HG02970 (cell line): ENCODE measurements around the gene TRABD.
"Not testable (repeated sequence)": the region's sequence is repeated elsewhere in the genome, so short reads cannot be mapped to it uniquely, and the experiment has no call there.

Experiments used
- ATAC-seq: cut with Tn5 transposase; IDR thresholded peaks from one replicate; pipeline ENCODE4 v1.9.1; 2021; ENCODE audit warnings: mild to moderate bottlenecking, moderate library complexity, moderate number of reproducible peaks; ENCODE audit not compliant: unreplicated experiment, low FRiP score

TRABD gene

DNA sequence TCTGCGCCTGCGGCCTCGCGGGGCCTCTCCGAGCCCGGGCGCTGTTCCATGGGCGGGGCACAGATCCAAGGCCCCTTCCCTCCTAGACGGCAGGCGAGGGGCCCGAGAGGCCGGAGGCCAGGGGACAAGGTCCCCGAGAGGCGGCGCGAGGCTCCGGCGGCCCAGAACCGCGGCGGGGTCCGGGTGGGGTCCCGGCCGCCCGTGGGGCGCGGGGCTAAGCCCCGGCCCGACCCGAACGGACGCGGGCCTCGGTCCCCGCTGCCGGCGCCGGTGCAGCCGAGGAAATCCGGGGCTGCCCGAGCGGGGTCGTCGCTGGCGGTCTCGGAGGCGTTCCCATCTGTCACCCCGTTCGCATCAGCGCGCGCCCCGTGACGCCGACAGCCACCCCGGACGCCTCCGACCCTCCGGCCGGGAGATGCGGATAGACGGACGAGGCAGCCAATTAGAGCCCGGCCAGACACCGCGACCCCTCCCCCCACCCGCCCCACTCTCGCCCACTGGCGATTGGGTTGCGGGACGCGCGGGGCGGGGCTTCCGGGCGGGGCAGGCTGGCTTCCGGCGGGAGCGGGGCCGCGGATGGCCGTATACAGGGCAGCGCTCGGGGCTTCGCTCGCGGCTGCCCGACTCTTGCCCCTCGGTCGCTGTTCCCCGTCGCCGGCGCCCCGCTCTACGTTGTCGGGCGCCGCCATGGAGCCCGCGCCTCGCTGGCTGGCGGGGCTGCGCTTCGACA is 14.9 kb downstream of the TRABD start, which contains the start of gene SELENOO:
Gene SELENOO (plus strand): TSS at position 551 of the 730 bp plus-strand sequence. CDS start 26 bp downstream, at position 577.
- peak; percentile 67 for ATAC-seq

DNA sequence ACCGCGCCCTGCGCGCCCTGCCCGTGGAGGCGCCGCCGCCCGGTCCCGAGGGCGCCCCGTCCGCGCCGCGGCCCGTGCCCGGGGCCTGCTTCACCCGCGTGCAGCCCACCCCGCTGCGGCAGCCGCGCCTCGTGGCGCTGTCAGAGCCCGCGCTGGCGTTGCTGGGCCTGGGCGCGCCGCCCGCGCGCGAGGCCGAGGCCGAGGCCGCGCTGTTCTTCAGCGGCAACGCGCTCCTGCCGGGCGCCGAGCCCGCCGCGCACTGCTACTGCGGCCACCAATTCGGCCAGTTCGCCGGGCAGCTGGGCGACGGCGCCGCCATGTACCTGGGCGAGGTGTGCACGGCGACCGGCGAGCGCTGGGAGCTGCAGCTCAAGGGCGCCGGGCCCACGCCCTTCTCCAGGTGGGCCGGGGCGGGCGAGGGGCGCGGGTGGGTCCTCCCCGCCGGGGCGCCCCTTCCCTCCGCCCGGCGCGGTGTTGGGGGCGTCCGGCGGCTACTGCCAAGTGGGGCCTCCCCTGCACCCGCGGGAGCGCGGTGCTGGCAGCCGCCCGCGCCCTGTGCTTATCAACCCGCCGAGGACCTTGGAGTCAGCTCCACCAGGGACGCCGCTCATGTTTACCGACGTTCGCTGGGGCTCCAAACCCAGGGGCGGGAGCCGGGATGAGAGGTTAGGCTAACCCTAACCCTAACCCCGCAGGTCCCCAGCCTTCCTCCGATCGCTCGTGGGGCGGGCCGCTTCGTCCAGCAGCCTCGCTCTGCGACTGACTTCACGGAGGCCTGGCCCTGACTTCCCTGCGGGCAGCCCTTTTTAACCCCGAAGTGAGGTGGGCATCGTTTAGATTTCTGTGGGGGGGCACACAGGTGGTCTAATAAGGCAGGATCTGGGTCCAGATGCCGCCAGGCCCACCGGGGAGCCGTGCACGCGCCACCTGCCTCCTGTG is 15.7 kb downstream of the TRABD start:
- ATAC-seq = peak; percentile 29

DNA sequence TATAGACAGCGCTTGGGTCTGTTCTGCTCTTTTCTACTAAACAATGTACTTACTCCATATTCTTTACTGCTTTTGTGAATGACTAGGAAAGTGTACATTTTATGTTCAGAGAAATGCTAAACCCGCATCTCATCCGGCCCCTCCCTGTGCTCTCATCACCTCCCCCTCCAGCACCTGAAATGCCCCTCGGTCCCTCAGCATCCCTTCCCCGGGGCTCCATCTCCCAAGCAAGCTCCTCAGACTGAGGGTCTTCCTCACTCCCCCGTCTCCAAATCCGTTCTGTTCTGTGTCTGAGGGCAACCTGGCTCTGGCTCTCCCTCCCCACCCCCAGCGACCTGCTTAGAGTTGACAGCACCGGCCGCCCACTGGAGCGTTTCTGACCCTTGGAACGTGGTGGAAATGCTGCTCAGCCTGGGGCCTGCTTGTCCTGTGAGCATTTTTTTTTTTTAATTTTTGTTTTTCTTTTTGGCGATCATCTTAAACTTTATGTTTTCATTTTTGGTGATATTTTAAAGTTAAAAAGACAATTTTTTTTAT is 16.5 kb downstream of the TRABD start:
- no peak for ATAC-seq

DNA sequence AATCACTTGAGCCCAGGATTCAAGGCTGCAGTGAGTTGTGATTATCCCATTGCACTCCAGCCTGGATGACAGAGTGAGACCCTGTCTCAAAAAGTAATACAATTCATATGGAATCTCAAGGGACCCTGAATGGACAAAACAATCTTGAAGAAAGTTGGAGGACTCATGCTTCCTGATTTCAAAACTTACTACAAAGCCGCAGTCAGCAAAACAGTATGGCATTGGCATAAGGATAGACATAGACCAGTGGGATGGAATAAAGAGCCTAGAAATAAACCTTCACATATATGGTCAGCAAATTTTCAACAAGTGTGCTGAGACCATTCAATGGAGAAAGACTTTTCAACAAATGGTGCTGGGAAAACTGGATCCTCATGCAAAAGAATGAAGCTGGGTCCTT is 17.6 kb downstream of the TRABD start:
- no peak for ATAC-seq

DNA sequence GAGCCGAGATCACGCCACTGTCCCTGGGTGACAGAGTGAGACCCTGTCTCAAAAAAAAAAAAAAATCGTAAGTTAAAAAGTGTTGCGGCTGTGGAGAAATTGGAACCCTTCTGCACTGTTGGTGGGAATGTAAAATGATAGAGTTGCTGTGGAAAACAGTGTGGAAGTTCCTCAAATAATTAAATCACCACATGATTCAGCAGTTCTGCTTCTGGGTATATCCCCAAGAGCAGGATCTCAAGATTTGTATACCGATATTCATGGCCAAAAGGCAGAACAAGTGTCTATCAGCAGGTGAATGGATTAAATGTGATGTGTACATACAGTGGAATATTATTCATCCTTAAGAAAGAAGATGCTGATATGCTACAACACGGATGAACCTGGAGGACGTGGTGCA is 18.9 kb downstream of the TRABD start:
- ATAC-seq = no peak

DNA sequence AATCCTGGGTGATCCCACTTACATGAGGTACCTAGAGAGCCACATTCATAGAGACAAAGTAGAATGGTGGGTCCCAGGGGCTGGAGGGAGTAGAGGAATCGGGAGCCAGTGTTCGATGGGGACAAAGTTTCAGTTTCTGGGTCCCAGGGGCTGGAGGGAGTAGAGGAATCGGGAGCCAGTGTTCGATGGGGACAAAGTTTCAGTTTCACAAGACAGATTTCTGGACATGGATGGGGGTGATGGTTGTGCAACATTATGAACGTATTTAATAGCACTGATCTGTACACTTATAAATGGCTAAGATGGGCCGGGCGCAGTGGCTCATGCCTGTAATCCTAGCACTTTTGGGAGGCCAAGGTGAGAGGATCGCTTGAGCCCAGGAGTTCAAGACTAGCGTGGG is 19.3 kb downstream of the TRABD start:
- ATAC-seq = not testable (repeated sequence)

DNA sequence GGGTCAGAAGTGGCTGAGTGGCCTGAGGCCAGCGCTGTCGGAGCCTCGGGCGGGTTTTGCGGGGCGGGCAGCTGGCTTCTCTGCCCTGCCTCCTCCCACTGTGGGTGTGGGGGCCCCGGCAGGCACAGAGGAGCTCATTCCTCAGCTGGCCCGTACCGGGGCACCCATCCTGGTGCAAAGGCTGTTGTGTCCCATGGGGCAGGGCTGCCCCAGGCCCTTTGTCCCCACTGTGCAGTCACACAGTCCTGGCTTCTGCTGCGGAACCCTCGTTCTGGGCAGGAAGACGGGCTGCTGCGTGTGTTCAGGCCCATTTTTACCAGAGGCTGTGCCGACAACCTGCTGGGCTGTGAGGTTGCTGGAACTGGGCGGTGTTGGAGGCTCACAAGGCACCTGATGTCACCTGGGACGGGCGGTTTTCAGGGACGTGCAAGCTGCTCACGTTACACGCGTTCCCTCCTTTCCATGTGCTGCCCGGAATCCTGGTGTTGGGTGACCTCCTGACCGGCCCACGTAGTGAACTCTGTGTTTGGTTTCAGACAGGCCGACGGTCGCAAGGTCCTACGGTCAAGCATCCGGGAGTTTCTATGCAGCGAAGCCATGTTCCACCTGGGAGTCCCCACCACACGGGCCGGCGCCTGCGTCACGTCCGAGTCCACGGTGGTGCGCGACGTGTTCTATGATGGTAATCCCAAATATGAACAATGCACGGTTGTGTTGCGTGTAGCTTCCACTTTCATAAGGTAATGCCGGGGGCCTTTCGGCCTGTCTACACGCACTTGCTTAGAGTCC is 20.3 kb downstream of the TRABD start:
- no peak for ATAC-seq

DNA sequence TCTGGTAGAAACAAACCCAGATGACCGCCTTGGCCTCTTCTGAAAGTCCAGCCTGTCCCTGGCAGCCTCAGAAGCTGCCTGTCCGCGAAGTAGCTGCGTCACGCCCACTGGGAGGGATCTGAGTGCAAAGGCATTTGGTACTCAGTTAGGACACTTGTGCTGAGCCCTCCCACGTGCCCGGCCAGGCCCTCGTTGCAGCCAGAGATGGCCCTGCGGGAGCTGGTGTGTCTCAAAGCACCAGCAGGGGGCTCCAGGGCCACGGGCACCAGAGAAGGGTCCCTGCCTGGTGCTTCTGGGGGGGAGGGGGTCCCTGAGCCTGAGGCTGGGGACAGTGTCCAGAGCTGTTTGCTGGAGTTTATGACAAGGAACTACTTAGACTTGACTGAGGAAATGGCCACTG is 20.9 kb downstream of the TRABD start:
- ATAC-seq = no peak

DNA sequence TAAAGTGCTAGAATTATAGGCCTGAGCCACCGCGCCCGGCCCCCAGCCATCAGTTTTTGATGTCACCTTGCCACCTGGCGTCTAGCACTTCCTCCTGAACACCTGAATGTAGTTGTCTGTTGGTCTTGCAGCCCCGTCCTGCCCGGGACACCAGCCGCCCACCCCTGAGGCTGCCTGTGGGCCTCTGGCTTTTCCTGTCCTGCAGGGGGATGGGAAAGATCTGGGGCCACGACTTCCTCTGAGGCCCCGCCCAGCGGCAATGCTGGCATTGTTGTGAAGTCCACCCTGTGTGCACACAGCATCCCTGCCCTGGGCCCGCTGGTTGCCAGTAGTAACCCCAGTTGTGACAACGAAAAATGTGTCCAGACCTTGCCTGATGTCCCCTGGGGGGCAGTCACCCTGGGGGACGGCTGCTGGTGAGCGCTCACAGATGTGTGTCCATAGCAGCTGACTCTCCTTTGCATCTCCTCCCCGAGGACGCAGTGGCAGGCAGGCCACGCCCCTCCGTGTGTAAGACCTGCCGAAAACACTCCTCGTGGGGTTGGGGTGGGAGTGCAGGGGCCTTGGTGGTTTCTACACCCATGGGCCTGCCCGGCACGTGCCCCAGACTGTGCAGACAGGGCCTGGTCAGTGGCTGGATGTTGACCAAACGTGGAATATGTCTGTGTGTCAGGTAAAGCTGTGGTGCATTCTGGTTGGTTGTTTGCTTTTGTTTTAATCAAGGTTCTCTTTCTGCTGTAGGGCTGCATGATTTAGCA is 21.8 kb downstream of the TRABD start:
- ATAC-seq = no peak

DNA sequence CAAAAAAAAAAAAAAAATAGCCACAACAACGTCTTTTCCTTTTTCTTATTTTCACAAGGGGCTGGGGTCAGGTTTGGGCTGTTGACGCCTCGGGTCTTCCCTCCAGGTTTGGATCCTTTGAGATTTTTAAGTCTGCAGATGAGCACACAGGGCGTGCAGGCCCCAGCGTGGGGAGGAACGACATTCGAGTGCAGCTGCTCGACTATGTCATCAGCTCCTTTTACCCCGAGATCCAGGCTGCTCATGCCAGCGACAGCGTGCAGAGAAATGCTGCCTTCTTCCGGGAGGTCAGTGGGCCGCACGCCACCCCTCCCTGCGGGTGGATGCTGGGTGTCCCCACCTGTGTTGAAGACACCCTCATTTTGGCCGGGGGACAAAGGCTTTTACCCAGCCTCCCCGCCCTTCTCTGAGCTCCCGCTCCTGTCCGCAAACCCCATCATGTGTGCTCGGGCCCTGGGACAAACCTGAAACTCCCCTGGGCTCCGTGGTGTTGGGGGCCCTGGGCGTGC is 22.8 kb downstream of the TRABD start:
- ATAC-seq = no peak

DNA sequence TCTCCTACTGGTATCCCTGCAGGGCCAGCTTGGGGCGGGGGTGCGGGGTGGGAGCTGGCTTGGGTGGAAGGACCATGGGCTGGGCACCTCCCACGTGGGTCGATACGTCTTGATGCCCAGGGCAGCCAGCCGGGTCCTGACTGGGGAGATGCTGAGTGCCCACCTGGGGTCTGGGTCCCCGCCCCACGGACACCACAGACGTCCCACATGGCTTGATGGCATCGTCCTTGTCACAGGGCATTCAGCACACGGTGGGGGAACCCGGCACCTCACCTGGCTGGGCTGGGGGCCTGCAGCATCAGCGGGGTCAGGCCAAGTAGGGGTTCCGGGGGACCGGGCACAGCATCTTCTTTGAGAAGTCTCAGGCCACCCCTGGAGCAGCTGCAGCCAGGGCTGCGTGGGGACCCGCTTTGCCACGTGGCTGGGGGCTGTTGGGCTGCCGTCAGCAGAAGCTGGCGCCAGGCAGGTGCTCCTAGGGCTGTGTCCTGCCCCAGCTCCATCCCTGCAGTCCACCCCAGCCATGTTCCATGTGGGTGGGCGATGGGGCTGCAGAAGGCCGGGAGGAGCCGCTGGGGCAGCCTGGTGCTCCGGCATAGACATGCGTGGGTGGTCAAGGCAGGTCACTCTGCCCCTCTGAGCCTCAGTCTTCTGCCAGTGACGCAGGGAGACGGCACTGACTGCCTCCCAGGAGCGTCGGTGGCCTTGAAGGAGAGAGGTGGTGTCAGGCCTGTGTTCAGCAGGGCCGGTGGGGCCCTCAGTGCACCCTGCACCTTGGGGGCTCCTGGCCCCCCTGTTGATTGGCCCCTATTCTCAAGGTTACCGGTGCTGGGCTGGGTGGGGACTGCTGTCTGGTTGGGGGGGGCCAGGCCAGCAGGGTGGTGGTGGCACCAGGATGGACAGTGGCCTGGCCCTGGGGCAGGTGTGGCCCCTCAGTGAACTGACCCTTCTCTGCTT is 23.5 kb downstream of the TRABD start:
- ATAC-seq = no peak

DNA sequence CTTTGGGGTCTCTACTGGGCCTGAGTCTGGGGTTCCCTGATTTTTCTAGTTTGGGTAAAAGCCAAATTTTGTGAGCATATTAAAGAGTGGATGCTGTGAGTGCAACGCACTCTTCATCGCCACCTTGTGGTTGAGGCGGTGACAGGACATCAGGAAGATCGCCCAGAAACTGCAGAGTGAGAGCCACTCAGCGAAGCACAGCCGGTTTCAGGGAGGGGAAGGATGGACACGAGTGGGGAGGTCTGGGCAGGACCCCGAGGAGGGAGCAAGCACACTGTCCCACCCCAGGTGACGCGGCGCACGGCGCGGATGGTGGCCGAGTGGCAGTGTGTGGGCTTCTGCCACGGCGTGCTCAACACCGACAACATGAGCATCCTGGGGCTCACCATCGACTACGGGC is 24.2 kb downstream of the TRABD start:
- ATAC-seq = no peak

DNA sequence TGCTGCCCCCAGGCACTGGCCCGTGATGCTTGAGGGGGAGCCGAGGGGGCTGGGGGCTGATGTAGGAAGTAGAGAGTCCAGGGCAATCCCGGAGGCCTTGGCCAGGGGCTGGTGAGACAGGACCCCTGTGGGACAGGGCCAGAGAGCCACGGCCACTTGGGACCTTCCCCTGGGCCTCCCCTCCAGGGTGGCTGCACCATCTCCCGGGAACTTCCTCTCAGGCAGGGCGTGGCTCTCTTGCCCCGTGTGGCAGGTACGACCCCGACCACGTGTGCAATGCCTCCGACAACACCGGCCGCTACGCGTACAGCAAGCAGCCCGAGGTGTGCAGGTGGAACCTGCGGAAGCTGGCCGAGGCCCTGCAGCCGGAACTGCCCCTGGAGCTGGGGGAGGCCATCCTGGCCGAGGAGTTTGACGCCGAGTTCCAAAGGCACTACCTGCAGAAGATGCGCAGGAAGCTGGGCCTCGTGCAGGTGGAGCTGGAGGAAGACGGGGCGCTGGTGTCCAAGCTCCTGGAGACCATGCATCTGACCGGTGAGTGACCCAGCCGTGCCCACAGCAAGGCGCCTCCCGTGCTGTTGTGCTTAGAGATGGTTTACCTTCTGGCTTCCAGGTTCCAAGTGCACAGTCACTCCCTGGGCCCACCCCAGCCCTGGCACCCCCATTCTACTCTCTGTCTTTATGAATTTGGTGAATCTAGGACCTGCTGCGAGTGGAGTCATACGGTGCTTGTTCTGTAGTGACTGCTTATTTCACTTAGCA is 24.8 kb downstream of the TRABD start:
- ATAC-seq = no peak

DNA sequence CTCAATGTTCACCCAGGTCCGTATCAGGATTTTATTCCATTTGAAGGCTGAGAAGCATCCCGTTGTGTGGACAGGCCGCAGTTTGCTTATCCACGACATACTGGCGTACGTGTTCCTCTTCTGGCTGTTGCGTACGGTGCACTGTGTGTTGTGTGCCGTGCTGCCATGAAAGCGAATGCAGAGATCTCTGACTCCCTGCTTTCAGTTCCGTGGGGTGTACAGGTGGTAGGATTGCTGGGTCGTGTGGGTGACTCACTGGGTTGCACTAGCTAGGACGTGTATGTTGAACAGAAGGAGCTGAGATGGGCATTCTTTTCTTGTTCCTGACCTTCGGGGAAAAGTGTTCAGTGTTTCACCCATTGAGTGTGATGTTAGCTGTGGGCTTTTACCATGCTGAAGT is 25.4 kb downstream of the TRABD start:
- no peak for ATAC-seq

DNA sequence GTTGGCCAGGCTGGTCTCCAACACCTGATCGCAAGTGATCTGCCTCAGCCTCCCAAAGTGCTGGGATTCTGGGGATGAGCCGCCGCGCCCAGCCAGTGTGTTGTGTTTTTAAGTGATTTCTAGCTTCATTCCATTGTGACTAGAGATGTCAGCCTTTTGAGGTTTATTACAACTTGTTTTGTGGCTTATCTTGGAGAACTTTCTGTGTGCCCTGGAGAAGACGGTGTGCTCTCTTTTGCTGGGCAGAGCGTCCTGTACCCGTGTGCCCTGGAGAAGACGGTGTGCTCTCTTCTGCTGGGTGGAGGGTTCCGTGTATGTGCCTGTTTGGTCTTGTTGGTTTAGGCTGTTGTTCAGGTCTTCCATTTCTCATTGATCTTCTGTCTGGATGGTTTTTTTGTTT is 27.6 kb downstream of the TRABD start:
- no peak for ATAC-seq

DNA sequence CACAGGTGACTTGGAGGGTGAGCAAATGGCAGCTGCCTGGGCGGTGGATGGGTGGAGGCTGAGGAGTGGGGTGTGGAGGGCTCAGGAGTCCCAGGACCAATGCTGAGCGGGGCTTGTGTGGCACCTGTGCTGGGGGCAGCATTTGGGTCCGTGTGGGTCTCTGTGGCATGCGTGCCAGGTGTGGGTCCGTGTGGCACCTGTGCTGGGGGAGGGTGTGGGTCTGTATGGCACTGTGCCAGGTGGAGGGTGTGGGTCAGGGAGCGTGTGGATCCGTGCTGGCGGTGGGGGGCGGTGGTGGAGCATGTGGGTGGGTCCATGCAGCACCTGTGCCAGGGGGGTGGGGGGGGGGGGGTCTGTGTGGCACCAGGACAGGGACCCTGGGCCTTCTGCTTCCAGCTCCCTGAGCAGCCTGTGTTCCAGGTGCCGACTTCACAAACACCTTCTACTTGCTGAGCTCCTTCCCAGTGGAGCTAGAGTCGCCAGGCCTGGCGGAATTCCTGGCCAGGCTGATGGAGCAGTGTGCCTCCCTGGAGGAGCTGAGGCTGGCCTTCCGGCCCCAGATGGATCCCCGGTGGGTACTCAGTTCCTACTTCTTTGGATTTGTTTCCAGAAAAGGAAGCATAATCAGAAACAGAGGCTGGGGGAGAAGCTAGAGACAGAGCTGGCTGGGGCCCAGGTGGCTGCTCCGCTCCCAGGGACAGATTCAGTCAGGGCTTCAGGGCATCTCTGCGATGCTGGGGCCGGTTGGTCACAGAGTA is 29.8 kb downstream of the TRABD start:
- ATAC-seq = no peak

DNA sequence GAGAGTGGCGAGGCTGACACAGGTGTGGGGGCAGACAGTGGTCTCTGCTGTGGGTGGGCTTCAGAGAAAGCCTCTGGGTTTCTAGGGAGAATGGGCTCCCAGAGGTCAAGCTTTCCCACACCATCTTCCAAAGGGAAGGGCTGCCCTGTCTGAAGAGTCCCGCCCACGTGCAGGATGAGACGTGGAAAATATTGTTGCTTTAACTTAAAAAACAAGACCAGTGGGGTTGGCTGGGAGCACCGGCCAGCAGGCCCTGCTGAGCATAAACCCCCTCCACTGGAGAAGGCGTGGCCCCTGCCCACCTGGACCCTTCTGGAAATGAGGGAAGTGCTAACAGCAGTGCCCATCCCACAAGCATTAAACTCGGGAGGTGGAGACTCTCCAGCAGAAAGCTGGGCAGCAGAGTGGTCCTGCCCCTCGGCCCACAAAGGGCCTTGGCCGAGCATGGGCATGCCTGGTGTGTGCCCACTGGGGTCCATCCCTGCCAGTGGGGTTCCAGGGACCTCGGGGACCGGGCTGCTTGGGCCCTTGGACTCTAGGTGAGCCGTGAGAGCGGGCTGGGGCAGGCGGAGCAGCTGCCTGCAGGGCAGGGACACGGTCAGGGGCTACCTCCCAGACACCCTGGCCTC is 30.5 kb downstream of the TRABD start:
- no peak for ATAC-seq
